HG03571 (cell line): ENCODE results near the gene FOXN3.
"Not testable (repeated sequence)": the region's sequence is repeated elsewhere in the genome, so short reads cannot be mapped to it uniquely, and the experiment has no call there.

Experiments used
- ATAC-seq: cut with Tn5 transposase; IDR thresholded peaks from one replicate; pipeline ENCODE4 v1.9.1; 2021; ENCODE audit not compliant: unreplicated experiment

FOXN3 gene

DNA sequence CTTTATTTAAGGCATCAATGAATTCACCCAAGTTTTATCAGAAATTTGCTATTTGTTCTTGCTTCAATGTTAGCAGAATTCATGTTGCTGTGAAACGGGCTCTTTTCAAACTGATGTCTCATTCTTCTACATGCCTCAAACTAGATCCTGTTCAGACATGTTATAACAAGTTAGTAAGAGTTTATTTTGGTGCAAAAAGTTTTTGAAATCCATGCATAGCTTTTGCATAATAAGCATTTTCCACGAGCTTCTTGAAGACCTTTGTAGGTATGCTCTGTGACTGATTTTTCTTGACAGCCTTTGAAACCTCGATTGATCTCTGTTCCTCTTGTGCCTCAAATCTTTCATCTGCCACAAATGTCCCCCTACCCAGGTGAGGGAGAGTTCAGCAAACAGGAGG, 275.2 kb downstream of the FOXN3 start:
- ATAC-seq, result no peak

DNA sequence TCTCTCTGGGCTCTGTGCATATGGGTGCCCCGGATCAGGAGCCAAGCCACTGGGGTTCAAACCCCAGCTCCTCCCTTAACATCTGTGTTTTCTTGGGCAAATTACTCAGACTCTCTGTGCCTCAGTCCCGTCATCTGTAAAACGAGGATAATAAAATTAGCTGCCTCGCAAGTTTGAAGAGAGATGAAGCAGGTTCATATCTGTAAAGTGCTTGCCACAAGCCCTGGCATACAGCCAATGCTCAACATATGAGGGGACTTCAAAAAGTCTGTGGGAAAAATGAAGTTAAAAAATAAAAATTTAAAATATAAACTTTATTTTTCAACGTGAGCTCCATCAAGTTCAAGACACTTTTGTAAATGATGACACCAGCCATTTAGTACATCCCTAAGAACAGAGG, 276.7 kb downstream of the FOXN3 start:
- no peak for ATAC-seq

DNA sequence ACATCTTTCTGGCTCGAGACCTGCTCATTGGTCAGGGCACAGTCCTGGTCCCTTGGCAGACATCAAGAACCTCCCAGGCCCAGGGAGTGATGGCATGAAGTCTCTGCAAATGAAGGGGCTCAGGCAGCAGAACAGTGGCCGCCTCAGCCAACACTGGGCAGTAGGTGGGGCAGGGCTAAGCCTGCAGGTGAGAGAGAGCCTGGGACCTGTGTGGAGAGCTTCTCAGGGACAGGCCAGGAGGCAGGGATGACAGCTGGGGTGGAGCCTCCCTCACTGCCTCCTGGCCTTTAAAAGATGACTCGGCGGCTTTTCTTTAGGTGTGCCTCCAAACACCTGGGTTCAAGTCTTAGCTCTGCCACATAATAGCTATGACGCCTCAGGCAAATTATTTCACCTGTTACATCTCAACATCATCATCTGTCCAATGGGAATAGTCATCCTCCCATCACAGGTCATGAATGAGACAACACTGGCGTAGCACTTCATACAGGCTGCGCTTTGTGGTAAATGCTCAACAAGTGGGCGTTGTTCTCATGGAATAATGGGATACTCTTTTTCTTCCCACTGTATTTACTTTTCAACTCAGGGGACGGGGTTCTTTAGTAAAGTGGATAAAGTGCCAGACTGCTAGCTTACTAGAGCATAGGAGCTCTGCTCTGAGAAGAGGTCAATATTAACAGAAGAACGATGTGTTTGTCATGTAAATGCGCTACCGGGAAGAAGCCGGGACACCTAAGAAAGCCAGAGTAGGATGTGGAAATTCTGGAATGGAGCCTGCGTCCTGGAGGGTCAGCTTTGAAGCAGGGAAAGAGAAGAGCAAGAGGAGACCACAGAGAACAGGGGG, 277.4 kb downstream of the FOXN3 start:
- no peak for ATAC-seq

- ATAC-seq, result no peak
Observed at GRCh38 chr14:89138846-89139245, 278.2 kb downstream of the FOXN3 start.

DNA sequence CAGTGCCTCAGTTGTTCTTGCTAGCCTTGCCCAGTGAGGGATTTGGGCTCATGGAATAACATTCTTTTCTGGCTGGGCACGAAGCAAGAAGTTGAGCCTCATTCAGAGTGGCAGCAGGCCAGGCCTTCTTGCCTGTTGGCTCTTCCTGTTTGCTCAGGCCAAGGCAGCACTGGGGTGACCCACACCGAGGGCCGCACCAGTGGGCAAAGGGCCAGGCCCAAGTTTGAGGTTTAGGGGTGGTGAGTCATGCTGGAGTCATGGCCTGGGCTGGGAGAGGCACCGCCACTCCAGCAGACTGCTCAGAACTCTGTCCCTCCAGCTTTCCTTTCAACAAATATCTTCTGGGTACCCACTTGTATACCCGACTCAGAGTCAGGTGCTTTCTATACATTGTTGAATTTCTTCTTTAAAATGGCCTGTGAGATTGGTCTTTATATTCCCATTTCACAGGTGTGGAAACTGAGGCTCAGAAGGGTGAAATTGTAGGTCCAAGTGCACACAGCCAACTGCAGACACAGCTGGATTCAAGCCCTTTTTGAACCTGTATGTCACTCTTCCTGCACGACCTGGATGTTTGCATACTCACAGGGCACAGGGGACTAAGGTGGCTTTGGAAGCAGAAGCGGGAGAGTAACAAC, 279.4 kb downstream of the FOXN3 start:
- ATAC-seq, result no peak

DNA sequence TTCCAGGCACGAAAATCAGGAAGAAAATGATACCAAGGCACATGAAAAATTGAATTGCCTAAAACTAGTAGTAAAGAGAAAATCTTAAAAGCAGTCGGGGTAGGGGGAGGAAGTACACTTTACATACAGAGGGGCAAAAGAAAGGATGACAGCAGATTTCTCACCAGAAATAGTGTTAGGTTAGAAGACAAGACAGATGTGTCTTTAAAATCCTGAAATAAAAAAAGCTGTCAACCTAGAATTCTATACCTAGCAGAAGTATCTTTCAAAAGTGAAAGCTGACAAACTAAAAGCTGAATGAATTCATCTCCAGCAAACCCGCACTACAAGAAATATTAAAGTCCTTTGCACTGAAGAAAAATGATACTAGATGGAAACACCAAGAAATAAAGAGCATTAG, 280.4 kb downstream of the FOXN3 start:
- no peak for ATAC-seq

- ATAC-seq, result no peak
Observed at GRCh38 chr14:89134640-89135039, 282.4 kb downstream of the FOXN3 start.

DNA sequence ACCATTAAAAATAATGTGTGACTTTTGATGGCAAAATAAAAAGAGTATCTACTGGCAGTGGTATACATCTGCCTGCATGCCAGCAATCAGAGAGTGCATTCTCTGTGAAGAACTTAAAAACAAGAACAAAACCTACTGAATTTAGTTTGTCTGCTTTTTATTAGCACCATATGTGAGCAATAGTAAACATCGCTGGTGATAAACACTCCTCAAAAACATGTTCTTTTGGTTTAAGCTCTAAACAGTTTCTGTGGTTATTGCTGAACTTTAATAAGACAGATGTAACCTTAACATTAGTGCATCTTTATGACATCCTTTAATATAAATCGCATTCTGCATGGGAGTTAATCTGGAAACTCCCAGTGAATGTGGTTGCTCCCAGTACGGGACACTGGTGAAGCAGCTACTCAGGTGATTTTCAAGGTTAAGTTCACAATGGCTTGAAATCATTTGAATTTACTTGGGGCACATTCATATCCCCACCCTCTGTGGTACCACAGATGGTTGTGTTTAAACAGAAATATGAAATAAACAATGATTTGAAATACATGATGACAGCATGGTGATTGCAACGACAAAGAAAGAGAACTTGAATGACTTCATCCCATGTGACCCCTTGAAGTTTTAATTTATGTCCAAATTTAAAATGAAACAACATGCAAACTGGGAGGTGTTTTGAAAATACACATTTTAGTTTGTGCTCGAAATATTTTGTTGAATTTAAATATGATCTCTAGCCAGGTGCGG, 285.9 kb downstream of the FOXN3 start:
- no peak for ATAC-seq

GRCh38 chr14:89129570-89129969, 287.5 kb downstream of the FOXN3 start:
- no peak for ATAC-seq

GRCh38 chr14:89128311-89129026, 288.6 kb downstream of the FOXN3 start:
- no peak for ATAC-seq

DNA sequence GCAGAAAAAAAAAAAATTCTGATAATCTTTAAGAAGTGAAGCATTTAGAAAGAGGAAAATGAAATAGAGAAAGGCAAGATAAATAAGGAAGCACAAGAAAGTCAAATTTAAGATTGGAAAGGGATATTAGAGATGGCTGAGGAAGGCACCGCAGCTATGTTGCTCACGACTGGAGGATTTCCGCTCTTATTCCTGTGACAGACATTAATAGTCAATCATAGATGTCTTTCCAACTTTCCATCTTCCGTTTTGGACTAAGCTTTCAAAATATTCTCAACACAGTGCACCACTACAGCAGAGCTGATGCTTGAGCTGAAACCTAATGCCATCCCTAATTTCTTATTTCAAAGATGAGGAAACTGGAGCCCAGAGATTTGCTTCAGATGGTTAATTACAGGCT, 290.6 kb downstream of the FOXN3 start:
- no peak for ATAC-seq

GRCh38 chr14:89125216-89125615, 291.8 kb downstream of the FOXN3 start:
- no peak for ATAC-seq

DNA sequence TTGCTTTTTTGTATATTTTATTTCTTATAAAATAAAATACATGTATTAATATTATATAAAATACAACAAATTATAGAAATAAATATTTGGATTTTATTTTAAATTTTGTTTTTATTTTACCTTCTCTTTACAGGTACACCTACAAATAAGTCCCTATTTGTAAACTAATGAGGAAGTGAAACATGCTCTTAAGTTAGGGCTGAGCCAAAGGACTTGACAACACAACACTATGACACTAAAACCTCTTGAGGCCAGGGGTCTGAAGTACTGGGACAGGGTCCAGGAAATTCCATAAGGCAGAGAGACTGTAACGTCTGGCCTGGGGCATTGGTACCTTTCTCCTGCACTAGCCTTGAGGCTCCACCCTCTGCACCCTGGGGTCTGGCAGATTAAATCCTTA, 293.2 kb downstream of the FOXN3 start:
- ATAC-seq, result no peak

- ATAC-seq, result no peak
Observed at GRCh38 chr14:89123215-89123614, 293.8 kb downstream of the FOXN3 start.

GRCh38 chr14:89121968-89122620, 294.9 kb downstream of the FOXN3 start:
- ATAC-seq, result no peak

DNA sequence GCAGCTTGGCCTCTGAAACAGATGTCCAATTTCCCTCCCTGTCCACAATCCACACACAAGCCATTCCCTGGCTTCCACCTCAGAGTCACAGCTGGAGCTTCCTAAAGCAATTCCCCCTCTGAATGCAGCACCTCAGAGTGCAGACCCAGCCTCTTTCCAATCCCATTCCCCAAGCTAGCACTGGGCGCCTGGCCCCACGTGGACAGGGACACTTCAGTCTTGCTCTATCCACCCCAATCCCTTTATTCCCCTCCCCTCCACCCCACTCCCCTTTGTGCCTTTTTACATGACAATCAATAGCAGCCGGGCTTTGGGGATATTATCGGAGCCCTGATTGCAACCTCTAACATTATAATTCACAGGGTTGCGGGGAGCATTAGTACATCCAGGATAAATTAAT, 300.0 kb downstream of the FOXN3 start:
- no peak for ATAC-seq

GRCh38 chr14:89114109-89114508, 302.9 kb downstream of the FOXN3 start:
- ATAC-seq, result no peak

GRCh38 chr14:89112720-89113119, 304.3 kb downstream of the FOXN3 start:
- no peak for ATAC-seq

- not testable (repeated sequence) for ATAC-seq
Observed at GRCh38 chr14:89111766-89112543, 305.1 kb downstream of the FOXN3 start.

- not testable (repeated sequence) for ATAC-seq
Observed at GRCh38 chr14:89111232-89111631, 305.8 kb downstream of the FOXN3 start.
